HG03039 (cell line): Measurements from ENCODE around the gene MAST4.

Experiments used
- ATAC-seq: cut with Tn5 transposase; IDR thresholded peaks from one replicate; pipeline ENCODE4 v1.9.1; 2021; ENCODE audit warnings: mild to moderate bottlenecking, moderate library complexity; ENCODE audit not compliant: unreplicated experiment

MAST4 gene

GRCh38 chr5:66982056-66982387 lies 385.8 kb downstream of the MAST4 start:
- ATAC-seq, result no peak

GRCh38 chr5:66982470-66982869 lies 386.3 kb downstream of the MAST4 start:
- ATAC-seq, result no peak

GRCh38 chr5:66985417-66985816 lies 389.2 kb downstream of the MAST4 start:
- no peak for ATAC-seq

- ATAC-seq, result no peak
These were observed 389.8 kb downstream of the MAST4 start for GRCh38 chr5:66986009-66986408.

GRCh38 chr5:66986534-66986933 lies 390.3 kb downstream of the MAST4 start:
- no peak for ATAC-seq

- ATAC-seq, result no peak
These were observed 390.9 kb downstream of the MAST4 start for GRCh38 chr5:66987126-66987525.

GRCh38 chr5:66987540-66987939 lies 391.3 kb downstream of the MAST4 start:
- no peak for ATAC-seq

GRCh38 chr5:66987949-66988838 lies 392.0 kb downstream of the MAST4 start:
- no peak for ATAC-seq

GRCh38 chr5:66989286-66989685 lies 393.1 kb downstream of the MAST4 start:
- no peak for ATAC-seq

GRCh38 chr5:66989781-66990180 lies 393.6 kb downstream of the MAST4 start:
- ATAC-seq, result no peak

GRCh38 chr5:66991746-66992145 lies 395.6 kb downstream of the MAST4 start:
- no peak for ATAC-seq

GRCh38 chr5:66992547-66992946 lies 396.4 kb downstream of the MAST4 start:
- no peak for ATAC-seq

GRCh38 chr5:66993448-66993847 lies 397.3 kb downstream of the MAST4 start:
- no peak for ATAC-seq

- no peak for ATAC-seq
These were observed 397.7 kb downstream of the MAST4 start for GRCh38 chr5:66993882-66994281.

- no peak for ATAC-seq
These were observed 398.6 kb downstream of the MAST4 start for GRCh38 chr5:66994790-66995189.

- no peak for ATAC-seq
These were observed 404.7 kb downstream of the MAST4 start for GRCh38 chr5:67000794-67001475.

GRCh38 chr5:67002832-67003684 lies 406.9 kb downstream of the MAST4 start:
- ATAC-seq, result no peak

- ATAC-seq, result no peak
These were observed 407.4 kb downstream of the MAST4 start for GRCh38 chr5:67003685-67003934.

- peak; percentile 50 for ATAC-seq
These were observed 407.9 kb downstream of the MAST4 start for GRCh38 chr5:67003935-67004729.

GRCh38 chr5:67004730-67005350 lies 408.6 kb downstream of the MAST4 start:
- no peak for ATAC-seq
